Subcutaneous adipose tissue (tissue), 4 donors: Measurements from ENCODE around the gene RAET1G. TPM values are rescaled to one million over a fixed set of nuclear protein-coding genes. Genes with fewer than 3 reads are reported as not detected.

Experiments used
- total RNA-seq, 4 donors: library from RNA; depleted of rRNA; stranded (reverse); fragments of >200 nt; gene quantifications; one replicate each; pipeline ENCODE4 v1.1.0, GENCODE V29; 2016
- TF ChIP-seq, protein P1 (sequence below): fragments of 450-650 bp; IDR thresholded peaks from one replicate; pipeline ENCODE4 v1.5.1; 2016; ENCODE audit warnings: low read depth, mild to moderate bottlenecking, control low read depth, antibody characterized with exemption, moderate library complexity

RAET1G gene
- total RNA-seq, 4 donors from 2014 or later, result 0.82 TPM; not detected in 3

DNA sequence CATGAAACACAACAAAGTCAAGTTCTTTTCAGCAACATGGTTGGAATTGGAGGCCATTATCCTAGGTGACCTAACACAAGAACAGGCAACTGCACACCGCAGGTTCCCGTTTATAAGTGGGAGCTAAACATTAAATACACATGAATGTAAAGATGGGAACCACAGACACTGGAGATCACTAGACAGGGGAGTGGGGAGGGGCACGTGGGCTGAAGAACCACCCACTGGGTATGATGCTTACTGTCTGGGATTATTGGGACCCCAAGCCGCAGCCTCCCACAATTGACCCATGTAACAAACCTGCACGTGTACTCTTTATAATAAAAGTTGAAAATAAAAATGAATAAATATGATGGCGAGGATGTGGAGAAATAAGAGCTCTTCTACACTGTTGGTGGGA is 8.6 kb upstream of the RAET1G start:
- TF ChIP-seq, protein P1, sequence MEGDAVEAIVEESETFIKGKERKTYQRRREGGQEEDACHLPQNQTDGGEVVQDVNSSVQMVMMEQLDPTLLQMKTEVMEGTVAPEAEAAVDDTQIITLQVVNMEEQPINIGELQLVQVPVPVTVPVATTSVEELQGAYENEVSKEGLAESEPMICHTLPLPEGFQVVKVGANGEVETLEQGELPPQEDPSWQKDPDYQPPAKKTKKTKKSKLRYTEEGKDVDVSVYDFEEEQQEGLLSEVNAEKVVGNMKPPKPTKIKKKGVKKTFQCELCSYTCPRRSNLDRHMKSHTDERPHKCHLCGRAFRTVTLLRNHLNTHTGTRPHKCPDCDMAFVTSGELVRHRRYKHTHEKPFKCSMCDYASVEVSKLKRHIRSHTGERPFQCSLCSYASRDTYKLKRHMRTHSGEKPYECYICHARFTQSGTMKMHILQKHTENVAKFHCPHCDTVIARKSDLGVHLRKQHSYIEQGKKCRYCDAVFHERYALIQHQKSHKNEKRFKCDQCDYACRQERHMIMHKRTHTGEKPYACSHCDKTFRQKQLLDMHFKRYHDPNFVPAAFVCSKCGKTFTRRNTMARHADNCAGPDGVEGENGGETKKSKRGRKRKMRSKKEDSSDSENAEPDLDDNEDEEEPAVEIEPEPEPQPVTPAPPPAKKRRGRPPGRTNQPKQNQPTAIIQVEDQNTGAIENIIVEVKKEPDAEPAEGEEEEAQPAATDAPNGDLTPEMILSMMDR, result no peak

DNA sequence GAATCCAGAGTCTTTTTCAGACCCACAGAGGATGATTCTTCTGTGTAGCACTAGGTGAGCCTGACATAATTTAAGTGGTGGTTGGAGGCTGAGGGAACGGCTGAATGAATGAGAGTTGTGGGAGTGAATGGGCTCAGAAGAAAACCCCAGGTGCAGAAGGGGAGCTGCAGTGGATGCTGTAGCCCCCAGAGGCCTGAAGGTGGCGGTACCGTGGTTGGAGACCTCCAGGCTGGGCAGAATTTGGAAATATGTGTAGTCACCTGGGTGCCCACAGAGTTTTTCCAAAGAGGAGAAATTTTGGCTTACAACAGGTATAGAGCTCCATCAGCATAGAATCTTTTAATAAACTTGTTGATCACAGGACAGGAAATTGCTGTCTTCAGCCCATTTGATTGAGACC is 6.5 kb upstream of the RAET1G start:
- TF ChIP-seq, protein P1, result no peak

GRCh38 chr6:149925974-149926777 is 3.3 kb upstream of the RAET1G start:
- TF ChIP-seq, protein P1, result no peak

- TF ChIP-seq, protein P1, result no peak
Measured at GRCh38 chr6:149925253-149925973, 2.5 kb upstream of the RAET1G start.

- TF ChIP-seq, protein P1, result no peak
Measured at GRCh38 chr6:149924933-149925252, 2.0 kb upstream of the RAET1G start.

DNA sequence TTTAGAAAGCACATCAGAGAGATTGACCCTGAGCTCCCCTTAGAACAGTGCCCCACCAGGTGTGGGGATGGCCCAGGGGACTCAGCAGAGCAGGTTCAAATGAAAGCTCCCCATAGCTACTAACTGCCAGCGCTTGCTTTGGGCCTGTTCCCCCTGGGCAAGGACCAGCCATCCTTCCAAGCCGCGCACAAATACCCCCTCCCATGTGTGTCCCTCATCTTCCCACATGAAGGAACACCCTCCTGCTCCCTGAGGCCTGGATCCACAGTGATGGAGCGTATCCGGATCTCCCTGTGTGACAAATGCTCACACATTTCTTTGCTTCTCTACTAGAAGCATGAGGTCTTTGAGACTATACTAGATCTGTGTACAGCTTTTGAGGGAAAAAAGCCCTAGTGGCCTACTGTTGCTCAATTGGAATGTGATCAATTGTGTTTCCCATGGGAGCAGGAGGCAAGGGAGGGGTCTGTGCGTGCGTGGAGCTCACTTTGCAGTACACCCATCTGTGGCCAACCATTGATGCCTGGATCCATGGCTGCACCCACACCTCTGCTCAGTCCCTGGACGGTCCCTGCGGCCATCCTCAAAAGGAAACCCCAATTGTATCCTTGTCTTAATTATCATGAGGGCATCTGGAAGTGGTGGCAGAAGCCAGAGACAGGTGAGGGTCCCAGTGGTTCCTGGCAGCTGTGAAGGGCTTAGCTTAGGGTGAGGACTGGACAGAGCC is 1.4 kb upstream of the RAET1G start:
- TF ChIP-seq, protein P1, result no peak
